H1 (cell line): ENCODE data around the gene YIPF6.
"Not testable (repeated sequence)": the region's sequence is repeated elsewhere in the genome, so short reads cannot be mapped to it uniquely, and the experiment has no call there.

Experiments used
- CTCF ChIP-seq, 3 experiments: IDR thresholded peaks; 1 replicate in 2 of 3; 2 replicates in 1 of 3; pipeline versions ENCODE4 v1.5.1 to v1.6.1; 2011; ENCODE audit warnings: low read length in 3 of 3, mild to moderate bottlenecking in 3 of 3, inconsistent platforms in 2 of 3, low read depth in 1 of 3, moderate library complexity in 1 of 3; ENCODE audit not compliant: insufficient read depth in 1 of 3; ENCODE audit errors: control extremely low read depth in 1 of 3
- GTF2F1 ChIP-seq: IDR thresholded peaks from 2 replicates; pipeline ENCODE4 v1.6.1; 2012; ENCODE audit warnings: low read depth, low read length, improper control_type of control experiment, borderline replicate concordance
- JUND ChIP-seq: IDR thresholded peaks from 2 replicates; pipeline ENCODE4 v1.6.1; 2011; ENCODE audit warnings: mild to moderate bottlenecking, improper control_type of control experiment, low read length
- RAD21 ChIP-seq, 2 experiments: IDR thresholded peaks in 1 of 2; conservative IDR thresholded peaks in 1 of 2; 2 replicates each; pipeline ENCODE4 v1.6.1; 2011; ENCODE audit warnings: low read depth in 2 of 2, low read length in 2 of 2, improper control_type of control experiment in 1 of 2, inconsistent platforms in 1 of 2, mild to moderate bottlenecking in 1 of 2, moderate library complexity in 1 of 2
- RFX5 ChIP-seq: IDR thresholded peaks from 2 replicates; pipeline ENCODE4 v1.6.1; 2011; ENCODE audit warnings: low read depth, low read length, improper control_type of control experiment, borderline replicate concordance
- RNF2 ChIP-seq: fragments of 200-900, 300-1000 bp; sonication (generic); IDR thresholded peaks from 2 replicates; pipeline ENCODE4 v1.7.1; 2016; ENCODE audit warnings: borderline replicate concordance, low read depth, mild to moderate bottlenecking, antibody characterized with exemption, low read length; ENCODE audit not compliant: poor library complexity, severe bottlenecking; ENCODE audit errors: missing control alignments
- TAF1 ChIP-seq: IDR thresholded peaks from 2 replicates; pipeline ENCODE4 v1.6.1; 2011; ENCODE audit warnings: mild to moderate bottlenecking, low read depth, low read length
- TBP ChIP-seq: IDR thresholded peaks from 2 replicates; pipeline ENCODE4 v1.6.1; 2011; ENCODE audit warnings: low read depth, low read length, improper control_type of control experiment
- YY1 ChIP-seq: IDR thresholded peaks from 2 replicates; pipeline ENCODE4 v1.6.1; 2011; ENCODE audit warnings: low read depth, mild to moderate bottlenecking, low read length
- TF ChIP-seq, protein P1 (sequence below): IDR thresholded peaks from 2 replicates; pipeline ENCODE4 v1.6.1; 2011; ENCODE audit warnings: low read length, improper control_type of control experiment

GRCh38 chrX:68557126-68557525, 58.3 kb downstream of the YIPF6 start:
- not testable (repeated sequence) for TF ChIP-seq YY1; GTF2F1; CTCF (IDR thresholded peaks at IDR 0.05; ENCODE audit: control extremely low read depth in 1 of 3, insufficient read depth in 1 of 3, low read depth in 1 of 3, low read length in 3 of 3); JUND; TBP; RAD21 (IDR thresholded peaks at IDR 0.05 in 1 of 2, conservative IDR thresholded peaks at IDR 0.05 in 1 of 2; ENCODE audit: low read depth in 2 of 2, low read length in 2 of 2); RFX5; TAF1; RNF2
- TF ChIP-seq, protein P1, sequence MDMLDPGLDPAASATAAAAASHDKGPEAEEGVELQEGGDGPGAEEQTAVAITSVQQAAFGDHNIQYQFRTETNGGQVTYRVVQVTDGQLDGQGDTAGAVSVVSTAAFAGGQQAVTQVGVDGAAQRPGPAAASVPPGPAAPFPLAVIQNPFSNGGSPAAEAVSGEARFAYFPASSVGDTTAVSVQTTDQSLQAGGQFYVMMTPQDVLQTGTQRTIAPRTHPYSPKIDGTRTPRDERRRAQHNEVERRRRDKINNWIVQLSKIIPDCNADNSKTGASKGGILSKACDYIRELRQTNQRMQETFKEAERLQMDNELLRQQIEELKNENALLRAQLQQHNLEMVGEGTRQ: not testable (repeated sequence)
